ENCODE measurements around the gene PIEZO1. TPM values are rescaled to one million over a fixed set of nuclear protein-coding genes. Genes with fewer than 3 reads are reported as not detected.

PIEZO1 gene
- total RNA-seq, 1 donor from 2014 or later = 196 TPM

DNA sequence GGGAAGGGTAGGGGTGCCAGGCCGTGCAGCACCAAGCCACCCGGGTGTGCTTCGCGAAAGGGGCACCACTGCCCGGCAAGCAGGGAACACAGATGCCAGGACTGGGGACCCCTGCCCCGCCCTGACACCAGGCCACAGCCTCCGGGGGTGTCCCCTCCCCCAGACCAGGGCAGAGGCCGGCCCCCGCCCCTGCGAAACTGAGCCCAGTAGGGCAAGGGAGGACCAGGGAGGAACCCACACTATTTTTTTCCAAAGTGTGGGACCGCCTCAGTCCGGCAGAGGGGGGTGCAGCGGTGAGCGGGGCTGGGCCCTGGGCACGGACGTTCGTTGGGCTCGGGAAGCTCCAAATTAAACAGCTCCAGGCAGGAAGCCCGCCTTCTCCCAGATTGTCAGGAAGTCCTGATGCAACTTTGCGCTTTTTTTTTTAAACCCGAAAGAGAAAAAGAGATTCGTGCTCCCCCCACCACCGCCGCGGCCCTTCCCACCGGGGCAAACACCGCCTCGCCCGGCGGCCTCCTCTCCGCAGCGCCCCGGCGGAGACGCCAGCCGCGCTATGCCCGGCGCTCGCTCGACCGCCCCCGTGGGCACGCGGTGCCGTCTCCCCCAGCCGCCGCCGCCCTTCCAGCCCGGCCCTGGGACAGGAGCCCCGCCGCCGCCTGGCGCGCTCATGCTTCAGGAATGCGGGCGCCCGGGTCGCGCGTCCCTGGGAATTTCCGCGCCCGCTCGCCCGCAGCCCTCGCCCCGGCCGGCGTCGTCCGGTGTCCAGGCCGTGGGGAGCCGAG lies 755 bp downstream of the PIEZO1 start:
- Histone ChIP-seq H3K27me3 (no peaks in the 10 kb centered on the region), H3K4me1 (peaks cover 46% of the 10 kb centered on the region), H3K36me3 (no peaks in the 10 kb centered on the region), H3K27ac (peak overlapping the region; percentile 79), H3K9me3 (no peaks in the 10 kb centered on the region), H3K4me3 (peak overlapping the region; percentile 54)
- intact Hi-C loops (cut with DNase I) = no loop called here
- peak; percentile 88 for DNase-seq
- ATAC-seq = peak; percentile 68
- peak; percentile 59 for TF ChIP-seq CTCF (IDR thresholded peaks at IDR 0.05)

DNA sequence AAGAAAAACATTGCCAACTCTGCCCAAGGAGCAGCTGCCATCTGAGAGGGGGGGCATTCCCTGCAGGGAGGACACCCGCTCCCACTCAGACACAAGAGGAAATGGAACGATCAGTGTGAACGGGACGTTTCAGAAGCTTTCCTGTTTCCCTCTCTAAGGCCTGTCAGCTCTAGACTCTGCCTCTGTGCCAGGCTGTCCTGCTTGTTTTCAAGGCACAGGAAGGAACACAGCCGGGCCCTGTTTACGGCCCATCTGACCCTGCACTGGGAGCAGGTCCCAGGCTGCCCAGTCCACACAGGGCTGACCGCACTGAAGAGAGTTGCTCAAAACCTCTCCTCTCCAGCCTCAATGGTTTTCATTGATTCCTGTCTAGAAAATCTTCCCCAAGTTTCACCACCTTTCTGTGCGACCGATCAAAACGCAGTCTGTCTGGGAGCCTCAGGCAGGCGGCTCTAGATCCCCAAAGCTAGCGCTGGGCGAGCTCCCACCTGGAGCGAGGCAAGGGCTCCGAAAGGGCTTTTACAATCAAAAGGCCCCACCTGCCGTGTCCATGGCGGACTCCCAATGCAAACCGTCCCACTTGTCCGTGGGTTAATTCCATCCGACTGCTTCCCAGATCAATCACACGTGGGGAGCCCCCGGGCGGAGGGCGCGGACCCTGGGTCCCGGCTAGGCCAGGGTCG lies 1.5 kb downstream of the PIEZO1 start:
- Histone ChIP-seq H3K9me3 (no peaks in the 10 kb centered on the region), H3K27me3 (no peaks in the 10 kb centered on the region), H3K4me3 (peak overlapping the region; percentile 54), H3K27ac (peak overlapping the region; percentile 79), H3K4me1 (peaks cover 49% of the 10 kb centered on the region), H3K36me3 (no peaks in the 10 kb centered on the region)
- DNase-seq = peak; percentile 66
- ATAC-seq = peak; percentile 21
- intact Hi-C loops (cut with DNase I) = no loop called here
- no peak for TF ChIP-seq CTCF (IDR thresholded peaks at IDR 0.05)

DNA sequence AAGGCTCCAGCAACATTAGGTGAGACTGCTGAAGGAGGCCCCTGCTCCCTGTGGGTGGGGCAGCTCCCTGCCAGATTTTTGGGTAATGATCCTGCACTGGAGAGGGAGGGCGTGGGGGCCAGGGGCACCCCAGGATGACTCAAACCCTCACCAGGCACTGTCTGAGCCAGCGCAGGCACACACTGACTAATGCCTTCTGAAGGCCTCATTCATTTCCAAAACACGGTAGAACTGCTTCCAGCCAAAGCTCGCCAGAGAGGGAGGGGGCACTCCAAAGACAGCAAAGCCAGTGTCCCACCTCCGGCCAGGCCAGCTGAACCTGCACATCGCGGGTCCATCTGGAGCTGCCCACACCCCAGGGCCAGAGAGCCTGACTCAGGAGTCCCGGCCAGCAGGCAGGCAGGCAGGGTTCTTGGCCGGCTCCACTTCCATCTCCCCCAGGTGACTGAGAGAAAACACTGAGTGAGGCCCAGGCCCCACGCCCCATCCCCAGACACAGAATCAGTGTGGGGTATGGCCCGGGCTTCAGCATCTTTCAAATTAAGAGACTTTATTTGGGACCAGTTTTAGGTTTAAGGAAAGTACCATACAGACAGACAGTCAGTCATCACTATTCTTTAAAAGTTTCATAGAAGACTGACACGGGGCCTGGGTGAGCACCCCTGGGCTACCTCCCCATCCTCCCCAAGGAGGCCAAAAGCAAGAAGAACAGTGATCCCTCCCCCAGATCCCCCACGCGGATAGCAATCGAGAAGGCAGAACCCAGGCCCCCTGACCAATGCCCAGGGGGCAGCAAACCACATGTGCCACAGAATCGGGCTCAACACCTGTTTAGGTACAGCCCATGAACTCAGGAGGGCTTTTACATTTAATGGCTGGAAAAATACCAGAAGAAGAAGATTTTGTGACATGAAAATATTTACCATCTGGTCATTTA lies 2.3 kb downstream of the PIEZO1 start:
- DNase-seq (no peak), ATAC-seq (no peak)
- H3K9me3 ChIP-seq = no peaks in the 10 kb centered on the region
- H3K27ac ChIP-seq = peak overlapping the region; percentile 79
- peak overlapping the region; percentile 54 for H3K4me3 ChIP-seq
- H3K4me1 ChIP-seq = peaks cover 54% of the 10 kb centered on the region
- H3K36me3 ChIP-seq = no peaks in the 10 kb centered on the region
- no peak for TF ChIP-seq CTCF (IDR thresholded peaks at IDR 0.05)
- intact Hi-C loops (cut with DNase I) = no loop called here
- H3K27me3 ChIP-seq = no peaks in the 10 kb centered on the region

DNA sequence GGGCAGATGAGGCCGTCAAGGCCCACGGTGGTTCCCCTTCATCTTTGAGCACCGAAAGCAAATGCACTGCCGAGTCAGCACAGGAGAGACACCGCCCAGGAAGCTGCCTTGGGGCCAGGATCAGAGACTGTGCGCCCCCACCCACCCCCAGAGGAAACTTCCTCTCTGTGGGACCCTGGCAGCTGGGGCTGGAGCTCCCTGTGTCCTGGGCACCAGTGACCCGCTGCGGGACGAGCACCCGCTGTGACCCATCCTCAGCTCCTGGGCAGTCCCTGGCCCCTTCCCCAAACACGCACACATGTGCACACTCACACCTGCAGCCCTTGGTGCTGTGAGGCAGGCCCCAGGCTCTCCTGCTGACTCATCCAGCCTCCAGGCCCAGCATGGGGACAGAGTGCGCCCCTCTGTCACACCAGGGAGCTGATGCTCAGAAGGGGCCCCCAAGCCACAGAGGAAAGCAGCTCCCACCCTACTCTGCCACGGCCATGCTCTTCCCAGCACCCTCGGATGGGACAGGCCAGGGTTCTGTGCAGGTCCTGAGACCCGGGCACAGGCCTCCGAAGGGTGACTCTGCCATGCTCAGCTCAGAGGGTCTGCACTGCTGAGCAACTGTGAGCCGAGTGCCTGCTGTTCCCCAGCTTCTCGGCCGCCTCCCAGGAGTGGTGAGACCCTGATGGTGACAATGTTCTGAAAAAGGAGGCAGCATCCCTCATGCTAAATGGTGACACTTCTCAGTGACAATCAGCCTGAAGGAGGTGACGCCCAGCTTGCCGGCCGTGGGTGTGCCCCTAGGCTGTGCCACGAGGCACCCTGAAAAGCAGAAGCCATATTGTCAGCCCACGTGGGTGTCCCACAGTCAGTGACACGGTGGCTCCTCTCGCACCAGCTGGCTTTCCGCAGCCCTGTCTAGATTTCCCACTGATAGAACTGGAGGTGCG lies 3.6 kb downstream of the PIEZO1 start:
- Histone ChIP-seq H3K9me3 (no peaks in the 10 kb centered on the region), H3K27me3 (no peaks in the 10 kb centered on the region), H3K27ac (peak overlapping the region; percentile 79), H3K4me1 (peaks cover 56% of the 10 kb centered on the region), H3K4me3 (peak overlapping the region; percentile 14), H3K36me3 (no peaks in the 10 kb centered on the region)
- DNase-seq (peak; percentile 85), ATAC-seq (peak; percentile 45)
- no peak for TF ChIP-seq CTCF (IDR thresholded peaks at IDR 0.05)
- intact Hi-C loops (cut with DNase I) = no loop called here
